Fibroblast of skin of scalp (primary cell): ENCODE measurements around the gene PID1. TPM values are rescaled to one million over a fixed set of nuclear protein-coding genes. Genes with fewer than 3 reads are reported as not detected.

Experiments used
- DNase-seq: peaks from one replicate; pipeline ENCODE4 v3.0.0-alpha.2; 2013
- polyA plus RNA-seq, 2 experiments: library from polyadenylated mRNA; unstranded; fragments of 120-200 nt; gene quantifications; one replicate each; pipeline ENCODE4 v1.2.1, GENCODE V29; 2013; ENCODE audit not compliant: insufficient read length in 2 of 2

PID1 gene, protein sequence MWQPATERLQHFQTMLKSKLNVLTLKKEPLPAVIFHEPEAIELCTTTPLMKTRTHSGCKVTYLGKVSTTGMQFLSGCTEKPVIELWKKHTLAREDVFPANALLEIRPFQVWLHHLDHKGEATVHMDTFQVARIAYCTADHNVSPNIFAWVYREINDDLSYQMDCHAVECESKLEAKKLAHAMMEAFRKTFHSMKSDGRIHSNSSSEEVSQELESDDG
- polyA plus RNA-seq (2013, experiment 1 of 2; ENCODE audit: insufficient read length), result 3.0 TPM
- polyA plus RNA-seq (2013, experiment 2 of 2; ENCODE audit: insufficient read length), result 3.3 TPM

DNA sequence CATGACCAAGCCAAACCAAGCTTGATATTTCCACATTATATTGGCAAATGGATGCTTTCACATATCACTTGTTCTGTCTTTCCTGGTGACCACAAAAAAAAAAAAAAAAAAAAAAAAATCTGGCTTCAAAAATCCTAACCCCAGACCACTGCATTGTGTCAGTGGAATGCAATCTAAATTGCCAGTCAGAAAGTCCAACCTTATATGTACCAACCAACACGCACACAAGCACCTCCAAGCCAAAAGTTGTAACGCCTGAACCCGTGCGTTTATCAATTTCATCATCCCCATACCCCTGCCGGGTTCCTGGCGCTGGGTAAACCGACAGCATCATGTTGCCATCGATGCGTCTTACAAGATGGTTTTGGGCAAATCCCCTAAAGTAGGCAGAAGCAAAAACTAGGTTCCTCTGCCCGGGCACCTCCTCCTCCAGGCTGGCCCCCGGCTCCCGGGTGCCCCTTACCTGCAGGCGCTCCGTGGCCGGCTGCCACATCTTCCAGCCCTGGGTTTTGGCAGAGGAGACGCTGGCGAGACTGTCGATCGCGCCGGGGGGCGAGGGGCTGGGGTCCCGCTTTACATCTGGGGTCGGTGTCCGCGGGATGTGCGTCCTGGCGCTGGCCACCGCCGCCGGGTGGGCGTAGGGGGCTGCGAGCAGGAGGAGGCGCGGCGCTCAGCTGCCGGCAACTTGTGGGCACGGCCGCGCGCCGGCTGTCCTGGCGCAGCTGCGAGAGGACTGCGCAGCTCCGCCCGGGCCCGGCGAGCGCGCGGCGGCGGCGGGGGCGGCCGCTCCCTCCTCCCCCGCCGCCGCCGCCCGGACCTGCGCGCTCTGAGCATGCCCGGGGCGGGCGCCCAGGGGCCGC lies at the start of gene PID1:
TSS of gene PID1 (minus strand) at position 737 of the 860 bp plus-strand sequence. CDS start at position 493, 244 bp downstream.
- peak; percentile 48 for DNase-seq

DNA sequence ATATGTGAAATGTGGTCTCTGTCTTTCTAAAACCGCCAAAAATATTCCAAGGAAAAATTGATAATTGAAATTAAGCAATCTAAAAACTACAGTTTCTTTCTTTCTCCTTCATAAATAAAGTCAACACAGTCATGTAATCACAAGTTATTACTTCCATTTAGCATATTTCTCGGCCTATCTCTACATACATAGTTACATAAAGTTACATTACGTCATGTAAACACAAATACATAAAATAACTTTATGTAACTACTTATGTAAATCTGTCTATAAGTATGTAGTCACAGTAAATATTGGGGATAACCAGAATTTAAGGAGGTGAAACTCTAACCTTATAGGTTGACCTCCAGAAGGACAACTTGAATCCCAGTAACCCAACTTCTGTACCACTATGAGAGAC lies 48.5 kb upstream of the PID1 start:
- no peak for DNase-seq

DNA sequence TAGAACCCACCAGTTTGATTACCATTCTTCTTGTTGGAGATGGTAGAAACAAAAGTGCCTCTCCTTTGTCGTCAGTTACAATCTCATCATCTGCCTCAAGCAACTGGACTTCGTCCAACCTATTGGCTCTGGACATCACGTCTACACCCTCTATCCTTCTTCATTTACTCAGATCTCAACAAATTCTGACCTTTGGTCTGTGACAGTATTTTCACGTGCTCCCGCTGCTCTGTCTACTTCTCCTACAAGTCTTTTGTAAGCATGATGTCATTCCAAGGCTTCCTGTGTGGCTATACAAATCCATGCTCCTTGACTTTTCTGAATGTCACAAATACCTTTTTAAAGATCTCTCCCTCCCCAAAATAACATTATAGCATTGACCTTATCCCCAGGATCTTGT lies 43.0 kb upstream of the PID1 start:
- no peak for DNase-seq

DNA sequence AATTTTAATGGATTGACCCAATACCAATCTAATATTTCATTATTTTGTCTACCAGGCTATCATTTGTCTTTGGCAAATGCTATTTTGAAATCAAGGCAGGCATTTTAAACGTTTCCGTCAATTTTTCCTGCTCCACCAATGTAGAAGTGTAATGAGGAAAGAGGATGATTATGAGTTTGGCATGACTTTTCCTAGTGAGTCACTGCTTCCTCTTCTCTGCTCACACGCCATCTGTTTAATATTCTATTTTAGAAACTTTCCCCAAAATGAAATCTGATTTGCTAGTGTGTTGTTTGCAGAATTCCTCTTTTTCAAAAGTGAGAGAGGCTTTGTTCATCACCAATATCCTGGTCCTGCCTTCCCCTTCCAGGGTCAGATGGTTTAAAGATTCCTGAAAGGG lies 42.5 kb upstream of the PID1 start:
- DNase-seq, result no peak

DNA sequence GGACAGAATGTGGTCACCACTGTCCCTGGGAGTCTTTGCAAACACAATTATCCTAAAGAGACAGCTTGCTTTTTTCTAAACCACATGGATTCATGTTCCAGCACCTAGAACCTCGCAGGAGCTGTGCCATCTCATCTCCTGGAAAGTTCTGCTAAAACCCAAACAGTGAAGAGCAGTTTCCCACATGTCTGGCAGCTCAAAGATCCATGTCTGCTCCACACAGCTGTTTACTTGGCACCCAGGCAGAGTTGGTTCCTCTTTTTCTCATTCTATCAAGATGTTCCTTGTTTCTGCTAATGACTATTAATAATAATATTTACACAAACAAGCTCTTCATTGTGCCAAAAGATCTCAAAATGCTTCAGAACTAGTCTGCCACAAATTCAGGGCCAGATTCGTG lies 30.1 kb upstream of the PID1 start:
- no peak for DNase-seq

DNA sequence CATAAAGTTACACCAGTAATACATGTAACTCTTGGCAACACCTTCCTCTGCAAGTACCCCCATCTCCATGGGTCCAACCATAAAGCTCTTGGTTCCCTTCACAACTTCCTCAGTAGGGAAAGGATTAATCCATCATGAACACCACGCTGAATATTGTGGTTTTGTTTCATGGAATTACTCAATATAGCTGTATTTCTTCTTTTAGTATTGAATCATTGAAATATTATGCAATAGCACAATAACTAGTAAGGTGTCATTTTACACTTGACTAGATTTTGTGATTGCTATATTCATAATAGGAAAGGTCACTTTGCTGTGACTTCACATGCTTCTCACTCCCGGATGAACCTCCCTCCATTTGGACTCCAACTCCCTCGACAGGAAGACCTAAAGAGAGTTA lies 29.7 kb upstream of the PID1 start:
- no peak for DNase-seq

DNA sequence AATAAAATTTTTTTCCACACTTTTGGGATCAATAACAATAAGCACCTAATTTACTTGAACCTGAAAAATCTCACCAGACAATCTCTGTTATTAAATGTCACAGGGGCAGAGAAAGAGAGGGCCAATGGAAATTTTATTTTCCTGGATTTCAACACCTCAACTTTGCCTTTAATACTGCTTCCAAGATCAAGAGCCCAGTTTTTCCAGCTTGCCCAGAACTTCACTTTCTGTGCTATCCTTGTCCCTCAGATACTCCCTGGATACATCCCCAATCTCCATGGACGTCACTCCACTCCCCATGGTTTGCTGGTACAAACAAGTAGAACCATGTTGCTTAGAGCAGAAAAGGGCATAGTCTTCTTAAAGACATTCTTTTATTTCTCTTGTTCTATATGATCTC lies 29.3 kb upstream of the PID1 start:
- no peak for DNase-seq

DNA sequence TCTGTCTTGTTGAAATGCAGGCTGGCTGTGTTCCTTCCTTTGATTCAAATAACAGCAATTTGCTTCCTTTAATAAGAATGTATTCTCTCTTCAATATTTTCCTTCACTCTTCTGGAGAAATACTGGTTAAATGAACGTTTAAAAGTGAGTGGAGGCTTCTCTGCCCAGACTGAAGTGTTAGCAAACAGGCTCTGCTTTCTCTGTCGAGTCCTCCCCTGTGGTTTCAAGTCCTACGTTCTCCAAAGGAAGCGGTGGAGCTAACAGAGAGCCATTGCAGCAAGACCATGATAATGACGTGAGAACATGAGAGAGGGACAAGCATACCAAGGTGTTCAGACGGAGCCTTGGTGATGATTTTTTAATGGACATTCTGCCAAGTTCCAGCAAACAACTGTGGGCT lies 26.2 kb upstream of the PID1 start:
- DNase-seq, result no peak

DNA sequence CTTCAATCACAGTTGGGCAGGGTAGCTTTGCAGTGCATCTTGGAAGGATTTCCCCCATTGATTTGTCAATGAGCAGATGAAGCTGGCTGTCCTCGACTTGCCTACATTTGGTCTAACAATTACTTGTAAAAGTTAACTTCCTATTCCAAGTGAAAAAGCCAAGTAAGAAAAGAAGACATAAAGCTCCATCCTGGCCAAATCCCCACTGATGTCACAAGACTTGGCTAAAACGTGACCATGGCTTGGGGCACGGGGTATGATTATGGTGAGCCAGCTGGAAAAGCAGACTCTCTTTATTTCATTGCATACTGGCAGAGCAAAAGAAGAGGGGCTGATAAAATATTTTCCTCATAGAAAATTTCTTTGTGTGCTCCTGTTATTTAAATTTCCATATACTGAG lies 25.4 kb upstream of the PID1 start:
- DNase-seq, result no peak

DNA sequence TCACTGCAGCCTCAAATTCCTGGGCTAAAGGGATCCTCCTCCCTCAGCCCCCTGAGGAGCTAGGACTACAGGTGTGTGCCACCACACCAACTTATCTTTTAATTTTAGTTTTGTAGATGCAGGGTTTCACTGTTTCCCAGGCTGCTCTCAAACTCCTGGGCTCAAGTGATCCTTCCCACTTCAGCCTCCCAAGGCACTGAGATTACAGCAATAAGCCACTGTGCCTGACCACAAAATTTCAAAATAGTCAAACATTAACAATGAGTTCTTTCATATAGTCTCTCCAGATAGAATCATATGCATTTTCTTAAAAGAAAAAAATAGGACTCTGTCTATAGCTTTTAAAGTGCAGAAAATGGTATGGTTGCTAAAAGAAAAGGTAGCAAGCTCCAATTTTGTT lies 24.9 kb upstream of the PID1 start:
- no peak for DNase-seq

DNA sequence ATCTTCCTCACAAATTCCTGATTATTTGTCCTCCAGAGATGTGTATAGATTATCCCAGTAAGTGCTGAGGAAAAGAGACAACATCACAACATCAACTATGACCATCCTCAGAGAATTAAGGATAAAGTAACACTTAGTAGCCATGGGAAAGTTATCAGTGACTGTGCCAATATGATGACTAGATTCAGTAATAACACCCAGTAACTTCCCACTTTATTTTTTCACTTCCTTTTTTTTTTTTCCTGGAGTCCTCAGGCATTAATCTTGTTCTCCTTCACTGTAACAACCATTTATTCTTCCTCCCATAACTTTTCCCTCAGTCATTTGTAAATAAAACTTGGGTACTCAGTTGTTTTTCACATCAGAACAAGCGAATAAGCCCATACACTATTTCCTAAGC lies 16.7 kb upstream of the PID1 start:
- DNase-seq, result no peak

DNA sequence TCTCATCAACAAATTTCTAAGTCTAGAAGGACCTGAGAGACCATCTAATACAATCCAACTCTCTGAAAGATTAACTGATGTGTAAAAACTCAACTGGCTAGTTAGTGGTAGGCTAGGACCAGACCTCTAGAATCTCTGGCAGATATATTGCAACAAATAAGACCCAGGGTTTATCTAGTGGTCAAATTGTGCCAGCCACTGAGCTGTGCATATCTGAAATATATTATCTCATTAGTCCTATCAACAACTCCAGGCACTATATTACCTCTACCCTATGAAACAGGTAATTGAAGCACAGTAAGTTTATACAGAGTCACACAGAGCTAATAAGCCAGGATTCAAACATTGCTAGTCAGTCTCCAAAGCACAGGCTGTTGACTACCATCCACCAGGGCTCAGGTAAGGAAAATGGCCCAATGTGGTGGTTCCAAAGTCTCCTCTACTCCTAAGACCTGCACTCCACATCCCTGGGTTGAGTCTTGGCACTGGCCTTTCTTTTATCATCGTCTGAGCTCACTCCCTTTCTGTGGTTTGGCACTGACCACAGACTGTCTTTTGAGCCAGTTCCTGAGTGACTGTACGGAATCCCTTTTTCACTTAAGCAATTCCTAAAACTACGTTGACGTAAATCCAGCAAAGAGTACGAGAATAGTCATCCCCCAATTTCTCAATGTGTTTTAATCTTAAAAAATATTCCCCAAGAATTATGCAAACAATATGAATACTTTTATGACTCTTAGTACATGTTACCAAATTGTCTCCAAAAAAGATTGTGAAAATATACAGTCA lies 11.9 kb upstream of the PID1 start:
- peak; percentile 60 for DNase-seq

DNA sequence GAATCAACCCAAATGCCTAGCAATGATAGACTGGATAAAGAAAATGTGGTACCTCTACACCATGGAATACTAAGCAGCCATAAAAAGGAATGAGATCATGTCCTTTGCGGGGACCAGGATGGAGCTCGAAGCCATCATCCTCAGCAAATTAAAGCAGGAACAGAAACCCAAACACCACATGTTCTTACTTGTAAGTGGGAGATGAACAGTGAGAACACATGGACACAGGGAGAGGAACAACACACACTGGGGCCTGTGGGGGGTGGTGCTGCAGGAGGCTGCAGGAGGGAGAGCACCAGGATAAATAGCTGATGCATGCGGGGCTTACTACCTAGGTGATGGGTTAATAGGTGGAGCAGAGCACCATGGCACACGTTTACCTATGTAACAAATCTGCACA lies 8.4 kb upstream of the PID1 start:
- DNase-seq, result no peak

DNA sequence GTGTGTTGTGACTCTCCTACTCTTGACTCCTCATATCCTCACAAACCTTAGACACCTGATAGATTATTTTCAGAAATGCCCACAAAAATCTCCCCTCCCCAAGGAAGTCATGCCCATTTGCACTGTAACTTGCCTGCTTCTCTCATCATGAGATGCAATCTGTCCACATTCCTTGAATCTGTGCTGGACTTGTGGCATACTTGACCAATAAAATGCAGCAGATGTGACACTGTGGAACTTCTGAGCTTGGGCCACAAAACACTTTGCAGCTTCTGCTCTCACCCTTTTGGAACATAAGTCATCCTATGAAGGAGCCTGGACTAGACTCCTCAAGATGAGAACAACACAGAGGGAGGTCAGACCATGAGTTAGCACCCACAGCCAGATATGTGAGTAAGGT lies 4.4 kb upstream of the PID1 start:
- no peak for DNase-seq

DNA sequence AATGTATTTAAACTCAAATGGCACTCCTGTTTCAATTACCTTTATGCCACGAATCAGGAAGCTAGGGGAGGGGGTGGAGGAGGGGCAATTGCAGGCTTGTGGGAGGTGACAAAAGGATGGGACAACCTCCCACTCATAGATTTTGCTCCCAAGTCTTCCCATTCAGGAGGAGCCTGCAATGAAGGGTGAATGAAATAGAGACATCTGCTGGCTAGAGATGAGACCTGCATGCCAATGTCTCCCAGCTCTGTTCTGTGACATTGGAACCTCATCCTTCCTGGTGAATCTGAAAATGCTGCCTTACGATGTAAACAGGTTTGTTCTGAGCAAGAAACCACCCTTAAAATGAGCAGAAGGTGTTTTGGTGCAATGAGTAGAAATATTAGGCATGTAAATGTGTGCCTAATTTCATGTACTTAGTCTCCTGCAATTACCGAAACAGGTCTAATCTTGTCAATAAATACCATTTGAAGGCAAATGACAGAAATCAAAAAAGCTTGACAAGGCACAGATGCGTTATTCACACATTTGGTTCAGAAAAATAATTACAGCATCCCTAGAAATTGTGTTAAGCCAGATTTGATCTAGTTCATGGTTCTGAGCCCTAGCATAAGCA lies 2.7 kb upstream of the PID1 start:
- DNase-seq, result peak; percentile 80

DNA sequence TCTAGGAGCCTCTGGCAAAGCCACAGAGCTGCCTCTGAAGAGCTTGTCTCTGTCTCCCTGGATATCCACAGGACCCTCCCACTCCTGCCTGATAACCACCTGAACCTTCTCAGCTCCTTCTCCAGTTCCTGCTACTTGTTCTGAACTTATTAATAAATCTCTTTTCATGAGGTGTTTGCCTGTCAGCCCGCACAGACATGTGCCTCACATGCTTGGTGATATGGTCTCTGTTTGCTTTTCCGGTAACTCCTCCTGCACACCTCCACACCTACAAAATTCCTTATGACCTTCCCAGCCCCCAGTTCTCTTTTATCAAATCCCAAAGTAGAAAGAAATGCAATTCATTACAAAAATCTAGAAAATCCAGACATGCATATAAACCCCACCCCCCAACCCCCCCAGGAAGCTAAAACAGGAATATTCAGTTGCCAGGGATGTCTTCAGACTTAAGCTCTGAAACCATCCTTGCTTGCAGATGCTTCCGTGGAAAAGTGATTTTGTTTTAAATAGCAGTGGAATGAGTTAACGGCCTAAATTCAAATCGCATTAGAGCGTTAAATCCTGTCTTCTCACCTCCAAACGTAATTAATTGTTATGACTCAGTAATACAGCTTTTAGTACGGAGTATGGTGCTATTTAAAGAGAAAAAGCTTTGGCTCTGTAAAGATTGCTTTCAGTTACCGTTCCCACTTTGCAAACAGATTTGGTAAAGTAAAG lies 2.1 kb upstream of the PID1 start:
- DNase-seq, result no peak

DNA sequence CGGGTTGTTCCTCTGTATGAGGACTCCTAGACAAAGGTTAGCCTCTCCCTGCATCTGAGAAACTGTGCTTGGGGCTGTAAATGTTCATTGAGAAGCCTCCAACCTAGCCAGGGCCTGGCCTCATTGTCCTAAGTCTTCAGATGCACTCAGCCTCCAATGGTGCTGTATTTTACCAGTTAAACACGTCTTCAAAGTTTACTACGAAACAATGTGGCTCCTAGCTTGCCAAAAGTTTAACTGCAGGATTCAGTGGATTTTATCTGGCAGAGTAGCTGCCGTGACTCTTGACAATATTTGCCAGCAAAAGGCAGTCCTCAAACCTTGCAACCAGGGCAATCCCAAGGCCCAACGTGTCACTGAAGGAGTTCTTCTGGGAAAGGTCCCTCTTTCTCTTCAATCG lies 1.1 kb downstream of the PID1 start:
- DNase-seq, result no peak

DNA sequence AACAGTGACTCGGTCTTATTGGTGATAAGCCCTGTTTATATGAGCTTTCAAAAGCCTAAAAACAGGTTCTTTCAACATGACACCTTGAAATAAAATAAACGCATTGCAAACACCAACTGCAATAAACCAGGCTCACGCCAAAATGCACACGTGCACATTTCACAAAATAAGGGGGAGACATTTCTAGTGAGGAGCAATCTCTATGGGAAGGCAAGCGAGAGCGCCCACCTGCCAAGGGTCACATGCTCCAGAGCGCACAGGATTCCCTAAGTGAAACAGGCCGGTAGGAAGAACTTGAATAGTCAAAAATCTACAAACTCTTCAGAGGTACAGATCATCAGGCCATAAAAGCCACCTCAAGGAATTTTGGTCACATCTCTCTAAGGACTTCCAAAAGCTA lies 1.9 kb downstream of the PID1 start:
- no peak for DNase-seq

DNA sequence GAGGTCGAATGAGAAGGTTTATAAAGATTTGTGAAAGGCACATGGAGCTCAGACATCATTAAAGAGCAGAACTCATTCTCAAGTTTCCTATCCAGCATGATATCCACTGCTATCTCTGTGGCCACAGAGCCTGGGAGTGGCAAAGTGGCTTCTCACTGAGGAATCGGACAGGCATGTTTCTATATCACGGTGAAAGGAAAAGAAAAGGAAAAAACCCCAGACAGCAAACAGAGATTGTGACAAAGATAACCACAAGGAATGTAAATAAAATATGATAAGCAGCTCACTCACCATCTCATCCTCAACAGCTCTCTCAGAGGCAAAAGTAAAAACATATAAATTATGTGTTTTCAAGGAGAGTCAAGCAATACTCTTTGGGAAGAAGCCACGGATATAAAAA lies 2.5 kb downstream of the PID1 start:
- DNase-seq, result peak; percentile 30

DNA sequence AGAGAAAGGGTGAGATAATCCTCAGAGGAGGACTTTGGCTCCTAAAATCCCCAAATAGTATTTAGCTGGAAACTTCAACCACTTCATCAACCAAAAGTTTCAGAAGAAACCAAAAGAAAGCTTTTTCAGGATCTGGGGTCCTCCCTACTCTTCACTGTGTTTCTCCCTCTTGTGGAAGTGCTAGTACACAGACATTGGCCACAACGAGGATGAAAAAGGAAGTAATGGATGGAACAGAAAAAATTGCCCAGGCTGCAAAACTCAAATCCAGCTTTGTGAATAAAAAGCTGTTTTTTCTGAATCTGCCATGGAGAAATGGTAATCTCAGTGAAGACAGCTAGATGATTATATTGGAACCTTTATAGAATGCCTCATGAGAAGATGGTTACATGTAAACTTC lies 4.0 kb downstream of the PID1 start:
- no peak for DNase-seq

DNA sequence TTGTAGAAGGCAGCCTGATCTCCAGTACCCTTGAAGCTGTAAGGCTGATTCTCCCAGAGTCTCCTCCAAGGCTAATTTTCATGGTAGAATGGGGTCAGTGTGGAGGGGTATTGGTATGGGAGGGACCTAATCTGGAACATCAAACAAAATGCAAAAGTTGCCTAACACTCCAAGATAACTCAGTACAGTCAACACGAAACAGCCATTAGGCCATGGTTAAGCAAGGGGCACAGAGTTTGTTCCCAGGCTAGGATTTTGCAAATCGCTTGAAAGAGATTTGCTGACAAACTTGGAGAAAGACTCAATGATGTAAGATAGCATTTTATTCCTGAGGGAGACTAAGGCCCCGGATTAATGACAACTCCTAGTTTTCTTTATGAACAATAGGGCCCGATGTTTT lies 5.4 kb downstream of the PID1 start:
- no peak for DNase-seq

DNA sequence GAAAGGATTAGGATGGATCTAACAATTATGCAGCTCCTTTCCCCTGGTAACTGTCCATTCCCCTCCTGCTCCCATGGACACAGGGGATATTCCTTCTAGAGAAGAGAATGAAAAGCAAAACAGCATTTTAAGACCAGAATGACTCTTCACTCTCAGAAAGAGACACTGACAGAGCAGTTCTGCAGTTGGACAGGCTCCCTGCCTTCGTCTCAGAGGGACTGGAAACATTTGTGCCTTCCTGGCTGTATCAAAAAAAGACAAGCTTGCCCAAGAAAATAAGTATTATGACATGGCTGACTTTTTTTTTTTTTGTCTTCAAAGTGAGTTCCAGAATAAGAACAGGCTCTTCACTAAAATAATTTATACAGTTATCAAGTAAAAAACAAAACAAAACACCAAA lies 9.5 kb downstream of the PID1 start:
- no peak for DNase-seq
